Gastrocnemius medialis (tissue), 4 donors: Measurements from ENCODE around the gene AIFM3.

Experiments
- POLR2A ChIP-seq, 2 donors: fragments of 450-650 bp; IDR thresholded peaks; one replicate each; pipeline ENCODE4 v1.6.1; 2017; ENCODE audit warnings: antibody characterized with exemption in 2 of 2, mild to moderate bottlenecking in 2 of 2, moderate library complexity in 2 of 2
- TF ChIP-seq, protein P1 (sequence below), 5 experiments: fragments of 450-650 bp in 3 of 5; fragments of 200-600 bp in 2 of 5; sonication (generic) in 2 of 5; IDR thresholded peaks in 4 of 5; conservative IDR thresholded peaks in 1 of 5; 1 replicate in 4 of 5; 2 replicates in 1 of 5; pipeline ENCODE4 v1.5.1; 2016 to 2019; ENCODE audit warnings: antibody characterized with exemption in 5 of 5, mild to moderate bottlenecking in 3 of 5, moderate library complexity in 3 of 5

DNA sequence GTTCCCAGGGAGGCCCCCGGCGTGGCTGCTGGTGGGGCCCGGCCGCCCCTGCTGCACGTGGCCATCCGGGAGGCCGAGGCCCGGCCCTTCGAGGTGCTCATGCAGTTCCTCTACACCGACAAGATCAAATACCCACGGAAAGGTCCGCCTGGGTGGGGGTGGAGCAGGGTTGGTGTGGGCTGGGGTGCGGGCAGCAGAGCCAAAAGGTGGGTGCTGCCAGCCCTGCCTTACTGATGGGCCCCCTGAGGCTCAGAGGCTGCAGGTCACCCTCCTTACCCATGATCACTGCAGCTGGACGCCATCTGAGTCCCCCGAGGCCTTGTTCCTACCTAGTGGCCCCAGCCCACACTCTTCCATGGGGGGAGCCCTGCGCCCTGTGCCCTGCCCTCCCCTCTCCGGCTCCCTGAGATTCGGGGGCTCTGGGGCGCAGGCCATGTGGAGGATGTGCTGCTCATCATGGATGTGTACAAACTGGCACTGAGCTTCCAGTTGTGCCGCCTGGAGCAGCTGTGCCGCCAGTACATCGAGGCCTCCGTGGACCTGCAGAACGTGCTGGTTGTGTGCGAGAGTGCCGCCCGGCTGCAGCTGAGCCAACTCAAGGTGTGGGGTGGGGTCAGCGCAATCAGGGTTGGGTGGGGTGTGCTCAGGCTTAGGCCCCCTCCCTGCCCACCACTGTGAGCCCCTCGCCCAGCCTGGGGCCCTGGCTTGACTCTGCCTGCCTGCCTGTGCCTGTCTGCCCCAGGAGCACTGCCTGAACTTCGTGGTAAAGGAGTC is 27.3 kb downstream of the AIFM3 start:
- TF ChIP-seq, protein P1, sequence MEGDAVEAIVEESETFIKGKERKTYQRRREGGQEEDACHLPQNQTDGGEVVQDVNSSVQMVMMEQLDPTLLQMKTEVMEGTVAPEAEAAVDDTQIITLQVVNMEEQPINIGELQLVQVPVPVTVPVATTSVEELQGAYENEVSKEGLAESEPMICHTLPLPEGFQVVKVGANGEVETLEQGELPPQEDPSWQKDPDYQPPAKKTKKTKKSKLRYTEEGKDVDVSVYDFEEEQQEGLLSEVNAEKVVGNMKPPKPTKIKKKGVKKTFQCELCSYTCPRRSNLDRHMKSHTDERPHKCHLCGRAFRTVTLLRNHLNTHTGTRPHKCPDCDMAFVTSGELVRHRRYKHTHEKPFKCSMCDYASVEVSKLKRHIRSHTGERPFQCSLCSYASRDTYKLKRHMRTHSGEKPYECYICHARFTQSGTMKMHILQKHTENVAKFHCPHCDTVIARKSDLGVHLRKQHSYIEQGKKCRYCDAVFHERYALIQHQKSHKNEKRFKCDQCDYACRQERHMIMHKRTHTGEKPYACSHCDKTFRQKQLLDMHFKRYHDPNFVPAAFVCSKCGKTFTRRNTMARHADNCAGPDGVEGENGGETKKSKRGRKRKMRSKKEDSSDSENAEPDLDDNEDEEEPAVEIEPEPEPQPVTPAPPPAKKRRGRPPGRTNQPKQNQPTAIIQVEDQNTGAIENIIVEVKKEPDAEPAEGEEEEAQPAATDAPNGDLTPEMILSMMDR (IDR thresholded peaks at IDR 0.05 in 4 of 5, conservative IDR thresholded peaks at IDR 0.05 in 1 of 5), result no peak
- TF ChIP-seq POLR2A (IDR thresholded peaks at IDR 0.05), result no peak
